Measurements from ENCODE around the gene COL5A1. TPM values are rescaled to one million over a fixed set of nuclear protein-coding genes. Genes with fewer than 3 reads are reported as not detected.

COL5A1 gene
- total RNA-seq, 2 donors from 2014 or later: 127 to 129 TPM

DNA sequence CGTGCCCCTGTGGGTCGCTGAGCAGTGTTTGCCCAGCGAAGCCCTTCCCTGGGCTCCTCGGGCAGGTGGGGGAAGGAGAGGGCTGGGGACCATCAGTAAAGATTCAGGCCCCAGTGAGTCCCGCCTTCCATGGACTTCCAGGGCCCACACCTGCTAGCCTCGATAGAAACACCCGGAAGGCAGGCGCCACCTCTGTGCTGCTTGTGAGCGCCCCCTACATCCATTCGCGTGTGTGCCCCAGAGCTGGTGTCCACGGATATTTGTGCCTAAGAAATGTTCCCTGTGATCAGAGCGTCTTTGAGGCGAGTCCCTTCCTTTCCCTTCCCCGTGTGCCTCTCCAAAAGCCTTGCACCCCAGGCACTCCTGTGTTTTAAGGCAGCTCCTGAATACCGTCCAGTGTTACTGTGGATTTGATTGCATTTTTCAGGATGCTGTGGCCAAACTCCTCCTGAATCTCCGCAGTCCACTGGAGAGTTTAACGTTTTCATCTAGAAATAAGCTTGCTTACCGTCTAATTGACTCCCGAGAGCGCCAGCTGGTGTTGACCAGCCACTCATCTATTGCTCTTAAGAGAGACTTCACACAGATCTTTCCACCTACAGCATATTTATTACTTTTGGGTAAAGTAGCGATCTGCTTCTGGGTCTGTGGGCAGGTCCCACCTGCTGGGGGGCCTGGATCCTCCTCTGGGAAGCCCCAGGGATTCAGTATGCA, 101.4 kb downstream of the COL5A1 start:
- ATAC-seq (ENCODE audit: insufficient number of reproducible peaks, low FRiP score, low read depth) (no peak), DNase-seq (ENCODE audit: low spot score) (no peak)
- H3K9me3 ChIP-seq: no peaks in the 10 kb centered on the region
- H3K36me3 ChIP-seq: peaks cover 59% of the 10 kb centered on the region
- H3K4me1 ChIP-seq (ENCODE audit: control insufficient read depth in 1 of 2, low read depth in 2 of 2): no peaks in the 10 kb centered on the region
- H3K27ac ChIP-seq: no peak overlapping the region
- H3K4me3 ChIP-seq: no peak overlapping the region
- TF ChIP-seq, protein P1, sequence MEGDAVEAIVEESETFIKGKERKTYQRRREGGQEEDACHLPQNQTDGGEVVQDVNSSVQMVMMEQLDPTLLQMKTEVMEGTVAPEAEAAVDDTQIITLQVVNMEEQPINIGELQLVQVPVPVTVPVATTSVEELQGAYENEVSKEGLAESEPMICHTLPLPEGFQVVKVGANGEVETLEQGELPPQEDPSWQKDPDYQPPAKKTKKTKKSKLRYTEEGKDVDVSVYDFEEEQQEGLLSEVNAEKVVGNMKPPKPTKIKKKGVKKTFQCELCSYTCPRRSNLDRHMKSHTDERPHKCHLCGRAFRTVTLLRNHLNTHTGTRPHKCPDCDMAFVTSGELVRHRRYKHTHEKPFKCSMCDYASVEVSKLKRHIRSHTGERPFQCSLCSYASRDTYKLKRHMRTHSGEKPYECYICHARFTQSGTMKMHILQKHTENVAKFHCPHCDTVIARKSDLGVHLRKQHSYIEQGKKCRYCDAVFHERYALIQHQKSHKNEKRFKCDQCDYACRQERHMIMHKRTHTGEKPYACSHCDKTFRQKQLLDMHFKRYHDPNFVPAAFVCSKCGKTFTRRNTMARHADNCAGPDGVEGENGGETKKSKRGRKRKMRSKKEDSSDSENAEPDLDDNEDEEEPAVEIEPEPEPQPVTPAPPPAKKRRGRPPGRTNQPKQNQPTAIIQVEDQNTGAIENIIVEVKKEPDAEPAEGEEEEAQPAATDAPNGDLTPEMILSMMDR (IDR thresholded peaks at IDR 0.05): no peak
- no peaks in the 10 kb centered on the region for H3K27me3 ChIP-seq (replicated peaks; ENCODE audit: insufficient read depth)

DNA sequence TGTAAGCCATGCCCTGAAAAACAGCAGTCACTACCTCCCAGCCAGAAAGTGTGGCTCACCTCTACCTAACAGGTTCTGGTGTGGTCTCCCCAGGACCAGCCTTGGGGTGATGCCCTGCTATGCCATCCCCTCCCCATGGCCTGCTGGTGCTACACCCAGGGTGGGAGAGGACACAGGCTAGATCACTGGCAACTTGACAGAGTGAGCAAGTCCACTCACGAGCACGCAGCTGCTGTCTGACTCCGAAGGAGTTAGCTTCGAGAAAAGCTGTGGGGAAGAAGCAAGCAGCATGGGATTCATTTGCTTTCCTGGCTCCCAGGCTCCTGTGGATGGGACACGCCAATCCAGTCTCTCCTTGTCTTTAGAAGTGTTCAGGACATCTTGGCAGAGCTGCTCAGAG, 102.2 kb downstream of the COL5A1 start:
- no peaks in the 10 kb centered on the region for H3K4me1 ChIP-seq (ENCODE audit: control insufficient read depth in 1 of 2, low read depth in 2 of 2)
- no peaks in the 10 kb centered on the region for H3K27me3 ChIP-seq (replicated peaks; ENCODE audit: insufficient read depth)
- TF ChIP-seq, protein P1 (IDR thresholded peaks at IDR 0.05): no peak
- H3K36me3 ChIP-seq: peaks cover 67% of the 10 kb centered on the region
- no peak overlapping the region for H3K4me3 ChIP-seq
- H3K27ac ChIP-seq: no peak overlapping the region
- ATAC-seq (ENCODE audit: insufficient number of reproducible peaks, low FRiP score, low read depth): no peak
- no peaks in the 10 kb centered on the region for H3K9me3 ChIP-seq
- no peak for DNase-seq (ENCODE audit: low spot score)

DNA sequence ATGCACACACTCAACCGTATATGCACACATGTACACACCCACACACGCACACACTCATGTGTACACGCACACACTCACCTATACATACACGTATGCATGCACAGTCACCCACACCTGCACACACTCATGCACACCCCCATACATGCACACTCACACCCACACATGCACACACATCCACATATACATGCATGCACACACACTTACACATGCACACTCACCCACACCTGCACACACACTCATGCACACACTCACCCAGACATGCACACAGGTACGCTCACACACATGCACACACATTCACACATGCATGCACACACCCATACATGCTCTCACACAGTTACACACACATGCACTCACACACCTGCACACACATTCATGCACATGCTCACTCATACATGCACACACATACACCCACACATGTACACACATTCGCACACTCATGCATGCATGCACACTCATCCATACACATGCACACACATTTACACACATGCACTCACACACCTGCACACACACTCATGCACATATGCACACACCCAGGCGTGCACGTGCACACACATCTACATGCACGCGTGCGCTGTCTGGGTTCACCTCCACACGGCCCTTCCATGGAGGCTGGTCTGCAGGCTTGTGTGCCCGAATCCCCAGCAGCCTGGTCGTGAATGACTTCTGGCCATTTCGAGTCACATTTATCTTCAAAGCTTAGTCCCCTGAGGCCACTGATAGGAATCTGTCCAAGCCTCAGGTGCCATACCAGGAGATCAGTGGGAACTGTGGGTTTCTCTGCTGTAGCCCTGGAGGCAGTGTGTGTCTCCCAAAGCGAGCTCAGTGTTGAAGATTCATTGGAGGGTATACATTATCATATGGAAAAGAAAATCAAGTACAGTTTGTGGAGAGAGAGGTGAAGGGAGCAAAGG, 103.0 kb downstream of the COL5A1 start:
- Histone ChIP-seq H3K4me1 (ENCODE audit: control insufficient read depth in 1 of 2, low read depth in 2 of 2) (no peaks in the 10 kb centered on the region), H3K27me3 (replicated peaks; ENCODE audit: insufficient read depth) (no peaks in the 10 kb centered on the region), H3K4me3 (no peak overlapping the region), H3K9me3 (no peaks in the 10 kb centered on the region), H3K36me3 (peaks cover 74% of the 10 kb centered on the region), H3K27ac (no peak overlapping the region)
- ATAC-seq (ENCODE audit: insufficient number of reproducible peaks, low FRiP score, low read depth) (no peak), DNase-seq (ENCODE audit: low spot score) (no peak)
- TF ChIP-seq, protein P1 (IDR thresholded peaks at IDR 0.05): no peak

DNA sequence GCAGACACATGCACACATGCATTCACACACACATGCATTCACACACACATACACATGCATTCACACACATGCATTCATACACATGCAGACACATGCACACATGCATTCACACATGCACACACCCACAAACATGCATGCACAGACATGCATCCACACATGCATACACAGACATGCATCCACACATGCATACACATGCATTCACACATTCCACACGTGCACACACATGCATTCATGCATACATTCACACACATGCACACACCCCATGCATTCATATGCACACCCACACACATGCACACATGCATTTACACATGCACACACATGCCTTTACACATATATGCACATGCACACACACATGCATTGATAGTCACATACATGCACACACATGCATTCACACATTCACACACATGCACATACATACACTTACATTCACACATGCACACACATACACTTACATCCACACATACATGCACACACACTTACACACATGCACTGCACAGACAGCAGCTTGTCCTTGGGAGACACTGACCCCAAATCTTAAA, 106.4 kb downstream of the COL5A1 start:
- TF ChIP-seq, protein P1 (IDR thresholded peaks at IDR 0.05): no peak
- Histone ChIP-seq H3K9me3 (no peaks in the 10 kb centered on the region), H3K27ac (no peak overlapping the region), H3K36me3 (peaks cover 81% of the 10 kb centered on the region), H3K4me1 (ENCODE audit: control insufficient read depth in 1 of 2, low read depth in 2 of 2) (no peaks in the 10 kb centered on the region), H3K27me3 (replicated peaks; ENCODE audit: insufficient read depth) (no peaks in the 10 kb centered on the region), H3K4me3 (no peak overlapping the region)
- ATAC-seq (ENCODE audit: insufficient number of reproducible peaks, low FRiP score, low read depth): no peak
- DNase-seq (ENCODE audit: low spot score): no peak

DNA sequence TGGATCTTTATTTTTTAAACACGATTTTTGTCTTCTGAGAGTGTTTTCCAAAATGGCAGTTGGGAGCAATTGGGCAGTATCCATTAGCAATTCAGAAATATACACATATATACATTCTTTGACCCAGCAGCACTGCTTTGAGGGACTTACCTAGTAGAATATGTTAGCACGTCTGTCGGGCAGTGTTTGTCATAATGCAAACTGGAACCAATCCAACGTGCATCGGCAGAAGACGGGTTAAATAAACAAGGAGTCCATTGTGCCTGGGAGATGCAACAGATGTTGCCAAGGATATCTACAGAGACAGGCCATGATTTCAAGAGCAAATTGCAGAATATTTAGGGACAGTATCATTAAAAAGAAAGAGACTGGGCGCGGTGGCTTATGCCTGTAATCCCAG, 107.0 kb downstream of the COL5A1 start:
- Histone ChIP-seq H3K36me3 (peaks cover 84% of the 10 kb centered on the region), H3K4me3 (no peak overlapping the region), H3K9me3 (no peaks in the 10 kb centered on the region), H3K27ac (no peak overlapping the region), H3K4me1 (ENCODE audit: control insufficient read depth in 1 of 2, low read depth in 2 of 2) (no peaks in the 10 kb centered on the region), H3K27me3 (replicated peaks; ENCODE audit: insufficient read depth) (no peaks in the 10 kb centered on the region)
- ATAC-seq (ENCODE audit: insufficient number of reproducible peaks, low FRiP score, low read depth) (no peak), DNase-seq (ENCODE audit: low spot score) (no peak)
- TF ChIP-seq, protein P1 (IDR thresholded peaks at IDR 0.05): no peak
